M059J (cell line): ENCODE measurements around the gene CLEC16A. TPM values are rescaled to one million over a fixed set of nuclear protein-coding genes. Genes with fewer than 3 reads are reported as not detected.
A peak's percentile ranks its signal among the peaks of the same experiment; 100 is the strongest.

Experiments
- DNase-seq: peaks from one replicate; pipeline ENCODE4 v3.0.0-alpha.2; 2012; ENCODE audit warnings: low read depth
- total RNA-seq: library from RNA; depleted of rRNA; stranded (reverse); fragments of >200 nt; shearing (Covaris generic); gene quantifications from 2 replicates; pipeline ENCODE4 v1.2.3, GENCODE V29; 2014

The CLEC16A gene
- total RNA-seq, 1 experiment from 2014 or later = 15.6 TPM

- no peak for DNase-seq
Measured at GRCh38 chr16:11082108-11082859, 137.9 kb downstream of the CLEC16A start.

GRCh38 chr16:11082860-11083388, 138.6 kb downstream of the CLEC16A start:
- DNase-seq = no peak

- peak; percentile 93 for DNase-seq
Measured at GRCh38 chr16:11084484-11084875, 140.1 kb downstream of the CLEC16A start.

- DNase-seq = no peak
Measured at GRCh38 chr16:11084876-11085485, 140.6 kb downstream of the CLEC16A start.

- no peak for DNase-seq
Measured at GRCh38 chr16:11085916-11086315, 141.6 kb downstream of the CLEC16A start.

- DNase-seq = no peak
Measured at GRCh38 chr16:11087691-11088073, 143.3 kb downstream of the CLEC16A start.

GRCh38 chr16:11088074-11088730, 143.8 kb downstream of the CLEC16A start:
- DNase-seq = no peak

GRCh38 chr16:11088831-11089230, 144.5 kb downstream of the CLEC16A start:
- no peak for DNase-seq

GRCh38 chr16:11089504-11090124, 145.2 kb downstream of the CLEC16A start:
- DNase-seq = peak; percentile 76

GRCh38 chr16:11090232-11090631, 145.9 kb downstream of the CLEC16A start:
- DNase-seq = no peak

GRCh38 chr16:11091021-11091785, 146.8 kb downstream of the CLEC16A start:
- no peak for DNase-seq

GRCh38 chr16:11092788-11093571, 148.6 kb downstream of the CLEC16A start:
- DNase-seq = no peak

- DNase-seq = no peak
Measured at GRCh38 chr16:11093572-11094074, 149.3 kb downstream of the CLEC16A start.

- DNase-seq = peak; percentile 88
Measured at GRCh38 chr16:11094075-11094856, 149.9 kb downstream of the CLEC16A start.

- no peak for DNase-seq
Measured at GRCh38 chr16:11094857-11095565, 150.6 kb downstream of the CLEC16A start.

- no peak for DNase-seq
Measured at GRCh38 chr16:11095935-11096334, 151.6 kb downstream of the CLEC16A start.

GRCh38 chr16:11097094-11097786, 152.9 kb downstream of the CLEC16A start:
- DNase-seq = peak; percentile 32

- DNase-seq = no peak
Measured at GRCh38 chr16:11097787-11098167, 153.4 kb downstream of the CLEC16A start.
